ENCODE results near the gene SGPL1.

Gene SGPL1

DNA sequence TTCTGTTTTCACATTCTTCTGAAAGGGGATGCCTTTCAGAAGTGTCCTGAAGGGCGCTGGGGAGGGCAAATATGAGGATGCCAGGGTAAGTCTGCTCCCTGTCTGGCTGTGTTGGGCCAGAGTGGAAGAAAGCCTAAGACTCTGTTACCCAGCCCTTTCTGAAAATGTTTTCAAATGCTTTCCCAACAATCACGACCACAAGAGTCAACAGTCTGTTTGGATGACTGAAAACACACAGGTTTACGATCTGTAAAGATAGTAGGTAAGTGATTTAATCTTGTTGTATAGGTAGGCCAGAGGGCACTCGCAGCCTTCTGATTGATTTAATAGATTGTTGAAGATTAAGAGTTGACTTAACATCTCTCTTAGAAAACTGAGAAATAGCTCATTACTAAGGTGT is 13.2 kb downstream of the SGPL1 start:
- TF ChIP-seq, protein P1, sequence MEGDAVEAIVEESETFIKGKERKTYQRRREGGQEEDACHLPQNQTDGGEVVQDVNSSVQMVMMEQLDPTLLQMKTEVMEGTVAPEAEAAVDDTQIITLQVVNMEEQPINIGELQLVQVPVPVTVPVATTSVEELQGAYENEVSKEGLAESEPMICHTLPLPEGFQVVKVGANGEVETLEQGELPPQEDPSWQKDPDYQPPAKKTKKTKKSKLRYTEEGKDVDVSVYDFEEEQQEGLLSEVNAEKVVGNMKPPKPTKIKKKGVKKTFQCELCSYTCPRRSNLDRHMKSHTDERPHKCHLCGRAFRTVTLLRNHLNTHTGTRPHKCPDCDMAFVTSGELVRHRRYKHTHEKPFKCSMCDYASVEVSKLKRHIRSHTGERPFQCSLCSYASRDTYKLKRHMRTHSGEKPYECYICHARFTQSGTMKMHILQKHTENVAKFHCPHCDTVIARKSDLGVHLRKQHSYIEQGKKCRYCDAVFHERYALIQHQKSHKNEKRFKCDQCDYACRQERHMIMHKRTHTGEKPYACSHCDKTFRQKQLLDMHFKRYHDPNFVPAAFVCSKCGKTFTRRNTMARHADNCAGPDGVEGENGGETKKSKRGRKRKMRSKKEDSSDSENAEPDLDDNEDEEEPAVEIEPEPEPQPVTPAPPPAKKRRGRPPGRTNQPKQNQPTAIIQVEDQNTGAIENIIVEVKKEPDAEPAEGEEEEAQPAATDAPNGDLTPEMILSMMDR (IDR thresholded peaks at IDR 0.05; ENCODE audit: low read depth, low read length, missing control alignments) = no peak
- DNase-seq (ENCODE audit: low read depth) = no peak
- no peak overlapping the region for H3K4me3 ChIP-seq (ENCODE audit: low read depth, low read length)

DNA sequence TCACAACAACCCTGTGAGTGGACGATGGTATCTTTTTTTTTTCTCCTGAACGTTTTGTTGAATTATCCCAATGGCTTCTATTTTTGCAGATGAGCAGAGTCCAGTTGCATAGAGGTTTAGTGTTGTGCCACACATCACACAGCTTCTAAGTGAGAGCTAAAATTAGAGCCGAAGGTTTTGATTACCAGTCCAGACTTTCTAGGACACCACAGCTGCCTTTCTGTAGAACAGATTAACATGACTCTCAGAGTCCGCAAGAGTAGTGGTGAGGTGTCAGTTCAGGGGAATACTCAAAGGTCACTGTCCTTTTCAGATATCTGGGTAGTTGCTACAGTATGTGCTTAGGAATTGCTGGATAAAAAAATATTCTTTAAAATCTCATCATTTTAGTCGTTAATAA is 13.8 kb downstream of the SGPL1 start:
- H3K4me3 ChIP-seq (ENCODE audit: low read depth, low read length) = no peak overlapping the region
- DNase-seq (ENCODE audit: low read depth) = no peak
- TF ChIP-seq, protein P1 (IDR thresholded peaks at IDR 0.05; ENCODE audit: low read depth, low read length, missing control alignments) = no peak

DNA sequence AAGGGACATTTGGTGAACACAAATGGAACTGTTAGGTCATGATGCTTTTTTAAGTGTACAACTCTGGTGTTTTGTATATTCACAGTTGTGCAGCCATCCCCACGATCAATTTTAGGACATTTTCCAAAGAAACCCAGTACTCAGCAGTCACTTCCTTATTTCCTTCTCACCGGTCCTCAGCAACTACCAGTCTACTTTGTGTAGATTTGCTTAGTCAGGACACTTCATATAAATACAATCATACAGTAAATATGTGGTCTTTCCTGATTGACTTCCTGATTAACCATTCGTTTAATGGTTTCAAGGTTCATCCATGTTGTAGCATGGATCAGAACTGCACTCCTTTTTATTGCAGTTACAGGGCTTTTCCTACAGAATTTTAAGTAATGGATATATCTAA is 14.4 kb downstream of the SGPL1 start:
- H3K4me3 ChIP-seq (ENCODE audit: low read depth, low read length) = no peak overlapping the region
- no peak for DNase-seq (ENCODE audit: low read depth)
- TF ChIP-seq, protein P1 (IDR thresholded peaks at IDR 0.05; ENCODE audit: low read depth, low read length, missing control alignments) = no peak

DNA sequence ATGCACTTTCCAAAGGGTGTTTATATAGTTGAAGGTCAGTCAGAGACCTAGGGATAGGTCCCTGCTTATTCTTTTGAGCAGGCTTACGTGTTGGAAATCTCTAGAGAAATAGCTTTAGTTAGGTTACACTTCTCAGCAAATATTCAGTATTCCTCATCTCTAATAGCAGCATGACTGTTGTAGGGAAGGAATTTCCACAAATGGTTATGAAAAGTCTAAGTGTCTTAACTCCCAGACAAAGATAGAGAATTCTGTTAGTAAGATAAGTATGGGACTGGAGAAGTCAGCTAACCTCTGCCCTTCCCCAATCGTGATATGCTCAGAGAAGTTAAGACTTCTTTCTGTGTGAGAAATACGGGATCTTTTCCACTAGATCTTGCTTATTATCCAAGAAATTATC is 16.5 kb downstream of the SGPL1 start:
- DNase-seq (ENCODE audit: low read depth) = no peak
- H3K4me3 ChIP-seq (ENCODE audit: low read depth, low read length) = no peak overlapping the region
- TF ChIP-seq, protein P1 (IDR thresholded peaks at IDR 0.05; ENCODE audit: low read depth, low read length, missing control alignments) = no peak

DNA sequence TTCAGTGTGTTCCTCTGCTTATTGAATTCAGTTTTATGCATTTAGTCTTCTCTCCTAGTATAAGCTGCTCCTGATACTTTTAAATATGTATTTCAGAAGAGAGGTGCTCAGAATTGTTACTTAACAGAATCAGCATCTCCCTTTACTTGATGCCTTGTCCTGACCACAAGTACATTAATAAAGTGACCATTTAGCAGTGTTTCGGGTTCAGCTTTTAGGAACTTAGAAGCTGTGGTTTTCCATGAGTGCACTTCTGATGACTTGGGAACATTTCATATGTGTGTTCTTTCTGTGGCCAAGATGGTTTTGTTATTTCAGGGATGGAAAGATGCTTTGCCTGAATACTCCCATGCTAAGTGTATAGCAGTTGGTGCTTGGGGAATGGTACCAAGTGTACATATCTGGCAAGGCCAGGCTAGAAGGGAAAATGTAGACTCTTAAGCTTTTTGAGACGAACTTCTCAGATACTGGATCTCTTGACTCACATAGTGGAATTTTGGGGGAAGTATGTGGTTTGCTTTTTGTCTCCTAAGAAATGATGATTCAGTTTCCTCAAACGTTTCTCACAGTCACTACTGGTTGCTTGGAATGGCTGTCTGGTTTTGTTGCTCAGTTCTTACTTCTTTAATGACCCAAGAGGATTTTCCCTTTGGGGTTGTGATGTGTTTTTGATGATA is 17.2 kb downstream of the SGPL1 start:
- TF ChIP-seq, protein P1 (IDR thresholded peaks at IDR 0.05; ENCODE audit: low read depth, low read length, missing control alignments) = no peak
- H3K4me3 ChIP-seq (ENCODE audit: low read depth, low read length) = no peak overlapping the region
- no peak for DNase-seq (ENCODE audit: low read depth)

DNA sequence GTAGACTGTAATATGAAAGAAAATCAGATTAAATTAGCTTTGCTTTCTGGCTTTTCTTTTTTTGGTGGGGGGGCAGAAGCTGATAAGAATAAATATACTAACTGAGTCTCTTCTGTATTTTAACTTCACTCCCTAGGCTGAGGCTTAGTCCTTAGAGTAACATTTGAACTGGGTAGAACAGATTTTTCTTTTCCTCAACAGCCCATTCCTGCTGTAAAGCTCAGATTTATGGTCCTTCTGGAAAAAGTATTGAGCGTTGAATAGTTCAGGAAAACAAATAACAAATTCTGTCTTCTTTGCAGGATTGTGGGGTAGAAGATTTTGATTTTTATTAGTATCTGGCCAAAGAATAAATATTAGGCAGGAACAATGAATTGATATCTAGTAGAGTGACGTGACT is 17.9 kb downstream of the SGPL1 start:
- TF ChIP-seq, protein P1 (IDR thresholded peaks at IDR 0.05; ENCODE audit: low read depth, low read length, missing control alignments) = no peak
- H3K4me3 ChIP-seq (ENCODE audit: low read depth, low read length) = no peak overlapping the region
- no peak for DNase-seq (ENCODE audit: low read depth)

DNA sequence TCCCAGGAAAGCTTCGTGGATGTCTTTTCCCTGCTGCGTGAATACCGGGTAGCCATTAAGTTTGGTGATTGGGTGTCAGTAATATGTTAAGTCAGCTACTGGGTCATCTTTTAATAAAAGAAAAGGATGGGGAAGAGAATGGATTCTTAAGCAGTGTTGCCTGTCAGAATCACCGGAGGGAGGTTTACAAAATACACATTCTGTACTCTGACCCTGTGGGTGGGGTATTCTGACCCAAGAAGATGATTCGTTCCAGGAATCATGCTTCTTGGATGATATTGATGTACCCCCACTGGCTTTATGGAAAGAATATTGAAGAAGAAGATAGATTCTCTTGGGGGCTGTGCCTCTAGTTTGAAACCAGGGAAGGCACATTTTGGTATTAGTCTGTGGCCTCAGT is 18.3 kb downstream of the SGPL1 start:
- no peak for DNase-seq (ENCODE audit: low read depth)
- no peak overlapping the region for H3K4me3 ChIP-seq (ENCODE audit: low read depth, low read length)
- TF ChIP-seq, protein P1 (IDR thresholded peaks at IDR 0.05; ENCODE audit: low read depth, low read length, missing control alignments) = no peak
